Cardiac septum (tissue), 1 donor: ENCODE measurements around the gene TMEM259. TPM values are rescaled to one million over a fixed set of nuclear protein-coding genes. Genes with fewer than 3 reads are reported as not detected.

ENCODE experiments used
- DNase-seq: peaks from one replicate; pipeline ENCODE4 v3.0.0-alpha.2; 2020; ENCODE audit warnings: low spot score
- intact Hi-C: fragments of 100-400 bp; cut with DNase I; formaldehyde crosslinking; loops from one replicate; pipeline ENCODE4 v1.14.0; 2022
- total RNA-seq: library from RNA; stranded (reverse); fragmentation: NEBNext Ultra II Directional; extraction: Animal tissue kit (Norgen Biotek cat#: 25700); gene quantifications from one replicate; pipeline ENCODE4 v1.2.1, GENCODE V29; 2021
- donor health status: DM: no; HTN: no; CAD: no.

The TMEM259 gene
- total RNA-seq, 1 donor from 2014 or later, result 125 TPM

- intact Hi-C loops, result no loop called here
- DNase-seq, result no peak
These were observed 36.4 kb upstream of the TMEM259 start for GRCh38 chr19:1057176-1057855.

GRCh38 chr19:1055886-1056620 lies 35.1 kb upstream of the TMEM259 start:
- intact Hi-C loops, result no loop called here
- no peak for DNase-seq

- no peak for DNase-seq
- intact Hi-C loops, result no loop called here
These were observed 34.1 kb upstream of the TMEM259 start for GRCh38 chr19:1055028-1055425.

GRCh38 chr19:1054102-1055027 lies 33.4 kb upstream of the TMEM259 start:
- DNase-seq, result no peak
- intact Hi-C loops, result no loop called here

- intact Hi-C loops, result no loop called here
- DNase-seq, result no peak
These were observed 32.5 kb upstream of the TMEM259 start for GRCh38 chr19:1053176-1054101.

GRCh38 chr19:1052349-1052975 lies 31.5 kb upstream of the TMEM259 start:
- DNase-seq, result no peak
- intact Hi-C loops, result no loop called here

- no peak for DNase-seq
- intact Hi-C loops, result no loop called here
These were observed 30.9 kb upstream of the TMEM259 start for GRCh38 chr19:1051791-1052190.

- intact Hi-C loops, result no loop called here
- no peak for DNase-seq
These were observed 30.3 kb upstream of the TMEM259 start for GRCh38 chr19:1050989-1051788.

- no peak for DNase-seq
- intact Hi-C loops, result no loop called here
These were observed 28.9 kb upstream of the TMEM259 start for GRCh38 chr19:1049800-1050199.

GRCh38 chr19:1049106-1049505 lies 28.2 kb upstream of the TMEM259 start:
- DNase-seq, result no peak
- intact Hi-C loops, result no loop called here

GRCh38 chr19:1047696-1048147 lies 26.8 kb upstream of the TMEM259 start:
- no peak for DNase-seq
- intact Hi-C loops, result no loop called here

GRCh38 chr19:1046836-1047695 lies 26.1 kb upstream of the TMEM259 start:
- intact Hi-C loops, result no loop called here

GRCh38 chr19:1046117-1046626 lies 25.2 kb upstream of the TMEM259 start:
- intact Hi-C loops, result no loop called here
- no peak for DNase-seq

More at GRCh38 chr19:1046836-1047695, 26.1 kb upstream of the TMEM259 start:
- DNase-seq, result no peak

- intact Hi-C loops, result no loop called here
- no peak for DNase-seq
These were observed 24.3 kb upstream of the TMEM259 start for GRCh38 chr19:1045247-1045603.

- intact Hi-C loops, result no loop called here
- DNase-seq, result no peak
These were observed 22.0 kb upstream of the TMEM259 start for GRCh38 chr19:1042689-1043511.
